Neural cell (in vitro differentiated cells): ENCODE data around the gene ATL1. TPM values are rescaled to one million over a fixed set of nuclear protein-coding genes. Genes with fewer than 3 reads are reported as not detected.

Experiments
- H2AFZ ChIP-seq: fragments of 200-600, 300-800 bp; sonication (generic), shearing (Covaris generic); 2 replicates; pipeline ENCODE4 v1.6.0; 2014; ENCODE audit warnings: low read depth, mild to moderate bottlenecking, antibody characterized with exemption, low read length, moderate library complexity
- H3F3A ChIP-seq: fragments of 200-600 bp; shearing (Covaris generic); 2 replicates; pipeline ENCODE4 v1.6.1; 2016; ENCODE audit warnings: mild to moderate bottlenecking, moderate library complexity, mixed read lengths, antibody characterized with exemption, low read length; ENCODE audit not compliant: insufficient read depth, poor library complexity, severe bottlenecking
- H3K27ac ChIP-seq: fragments of 200-600, 300-800 bp; sonication (generic), shearing (Covaris generic); 2 replicates; pipeline ENCODE4 v1.5.1; 2014; ENCODE audit warnings: mild to moderate bottlenecking, low read length, moderate library complexity
- H3K27me3 ChIP-seq: fragments of 300-800, 200-600 bp; sonication (generic), shearing (Covaris generic); 2 replicates; pipeline ENCODE4 v1.6.0; 2014; ENCODE audit warnings: mild to moderate bottlenecking, low read depth, low read length, moderate library complexity; ENCODE audit not compliant: insufficient read depth
- H3K36me3 ChIP-seq: fragments of 300-800, 200-600 bp; sonication (generic), shearing (Covaris generic); 2 replicates; pipeline ENCODE4 v1.5.1; 2014; ENCODE audit warnings: mild to moderate bottlenecking, antibody characterized with exemption, low read length, moderate library complexity; ENCODE audit not compliant: insufficient read depth
- H3K4me2 ChIP-seq: fragments of 300-800, 200-600 bp; sonication (generic), shearing (Covaris generic); 2 replicates; pipeline ENCODE4 v1.6.0; 2014; ENCODE audit warnings: mild to moderate bottlenecking, low read length
- H3K4me3 ChIP-seq: fragments of 300-800, 200-600 bp; sonication (generic), shearing (Covaris generic); 2 replicates; pipeline ENCODE4 v1.5.1; 2014; ENCODE audit warnings: mild to moderate bottlenecking, low read length, moderate library complexity
- H3K79me2 ChIP-seq: fragments of 200-600 bp; shearing (Covaris generic); replicated peaks from 2 replicates; pipeline ENCODE4 v1.6.0; 2014; ENCODE audit warnings: mild to moderate bottlenecking, low read length, moderate library complexity; ENCODE audit not compliant: insufficient read depth
- H3K9ac ChIP-seq: fragments of 300-800, 200-600 bp; sonication (generic), shearing (Covaris generic); 2 replicates; pipeline ENCODE4 v1.6.1; 2016; ENCODE audit warnings: mild to moderate bottlenecking, low read length, mixed read lengths
- H3K9me2 ChIP-seq: fragments of 200-600 bp; shearing (Covaris generic); 2 replicates; pipeline ENCODE4 v1.6.1; 2016; ENCODE audit warnings: mild to moderate bottlenecking, low read length, mixed read lengths; ENCODE audit not compliant: insufficient read depth
- H3K9me3 ChIP-seq: fragments of 200-600, 300-800 bp; sonication (generic), shearing (Covaris generic); 2 replicates; pipeline ENCODE4 v1.6.1; 2016; ENCODE audit warnings: mild to moderate bottlenecking, mixed run types, low read length, moderate library complexity, mixed read lengths
- H4K20me1 ChIP-seq: fragments of 200-600 bp; shearing (Covaris generic); 2 replicates; pipeline ENCODE4 v1.6.1; 2016; ENCODE audit warnings: mild to moderate bottlenecking, mixed run types; ENCODE audit not compliant: insufficient read depth
- EP300 ChIP-seq: fragments of 450-650 bp; conservative IDR thresholded peaks from 2 replicates; pipeline ENCODE4 v1.6.1; 2014; ENCODE audit warnings: antibody characterized with exemption, mild to moderate bottlenecking, moderate library complexity; ENCODE audit not compliant: poor library complexity, severe bottlenecking
- EZH2 ChIP-seq: fragments of 200-600, 300-800 bp; shearing (Covaris generic), sonication (generic); IDR thresholded peaks from 2 replicates; pipeline ENCODE4 v1.6.1; 2014; ENCODE audit warnings: antibody characterized with exemption, low read length, borderline replicate concordance, mild to moderate bottlenecking; ENCODE audit not compliant: insufficient read depth, poor library complexity, severe bottlenecking
- MXI1 ChIP-seq: fragments of 450-650 bp; conservative IDR thresholded peaks from 2 replicates; pipeline ENCODE4 v1.6.1; 2014; ENCODE audit warnings: antibody characterized with exemption, mild to moderate bottlenecking; ENCODE audit not compliant: poor library complexity, severe bottlenecking
- POLR2AphosphoS5 ChIP-seq: IDR thresholded peaks from 2 replicates; pipeline ENCODE4 v1.6.1; 2012
- RAD21 ChIP-seq: fragments of 450-650 bp; conservative IDR thresholded peaks from 2 replicates; pipeline ENCODE4 v1.6.1; 2014; ENCODE audit warnings: antibody characterized with exemption, mild to moderate bottlenecking, moderate library complexity
- SMC3 ChIP-seq: fragments of 450-650 bp; conservative IDR thresholded peaks from 2 replicates; pipeline ENCODE4 v1.6.1; 2014; ENCODE audit warnings: antibody characterized with exemption, mild to moderate bottlenecking, moderate library complexity; ENCODE audit not compliant: poor library complexity
- TAF1 ChIP-seq: IDR thresholded peaks from 2 replicates; pipeline ENCODE4 v1.6.1; 2012; ENCODE audit warnings: low read depth
- polyA plus RNA-seq: library from polyadenylated mRNA; depleted of rRNA; stranded (reverse); fragments of >200 nt; gene quantifications from 2 replicates; pipeline ENCODE4 v1.2.3, GENCODE V29; 2014
- TF ChIP-seq, protein P1 (sequence below): fragments of 450-650 bp; IDR thresholded peaks from 2 replicates; pipeline ENCODE4 v1.5.1; 2014; ENCODE audit warnings: antibody characterized with exemption, mild to moderate bottlenecking, moderate library complexity; ENCODE audit not compliant: poor library complexity, severe bottlenecking
- TF ChIP-seq, protein P2 (sequence below): IDR thresholded peaks from 2 replicates; pipeline ENCODE4 v1.6.1; 2012; ENCODE audit warnings: borderline replicate concordance

The ATL1 gene
- polyA plus RNA-seq, 1 donor from 2014 or later: 70.4 TPM

DNA sequence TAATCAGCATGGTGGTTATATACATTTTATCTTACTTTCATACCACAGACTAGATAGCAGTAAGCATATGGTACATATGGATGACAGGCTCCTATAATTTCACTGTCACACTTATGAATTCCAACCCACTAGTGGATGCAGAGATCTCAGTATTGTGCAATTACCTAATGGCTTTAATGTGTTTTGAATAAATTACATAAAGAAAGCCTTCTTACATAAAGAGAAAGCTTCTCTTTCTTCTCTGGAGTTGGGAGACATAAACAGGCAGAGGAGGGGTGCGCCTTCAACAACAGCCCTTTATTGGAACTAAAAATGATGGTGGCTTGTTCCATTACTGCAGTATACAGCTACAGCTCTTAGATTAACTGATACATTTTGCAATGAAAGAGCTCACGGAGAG is 55.6 kb downstream of the ATL1 start:
- Histone ChIP-seq H3K9me3 (no peaks in the 10 kb centered on the region), H3K27ac (no peak overlapping the region), H3K79me2 (no peaks in the 10 kb centered on the region), H3K4me3 (no peak overlapping the region), H3F3A (no peaks in the 10 kb centered on the region), H4K20me1 (no peaks in the 10 kb centered on the region), H3K9ac (no peak overlapping the region), H2AFZ (no peak overlapping the region), H3K36me3 (peaks cover 14% of the 10 kb centered on the region), H3K9me2 (no peaks in the 10 kb centered on the region), H3K27me3 (no peaks in the 10 kb centered on the region), H3K4me2 (no peak overlapping the region)
- TF ChIP-seq, protein P1, sequence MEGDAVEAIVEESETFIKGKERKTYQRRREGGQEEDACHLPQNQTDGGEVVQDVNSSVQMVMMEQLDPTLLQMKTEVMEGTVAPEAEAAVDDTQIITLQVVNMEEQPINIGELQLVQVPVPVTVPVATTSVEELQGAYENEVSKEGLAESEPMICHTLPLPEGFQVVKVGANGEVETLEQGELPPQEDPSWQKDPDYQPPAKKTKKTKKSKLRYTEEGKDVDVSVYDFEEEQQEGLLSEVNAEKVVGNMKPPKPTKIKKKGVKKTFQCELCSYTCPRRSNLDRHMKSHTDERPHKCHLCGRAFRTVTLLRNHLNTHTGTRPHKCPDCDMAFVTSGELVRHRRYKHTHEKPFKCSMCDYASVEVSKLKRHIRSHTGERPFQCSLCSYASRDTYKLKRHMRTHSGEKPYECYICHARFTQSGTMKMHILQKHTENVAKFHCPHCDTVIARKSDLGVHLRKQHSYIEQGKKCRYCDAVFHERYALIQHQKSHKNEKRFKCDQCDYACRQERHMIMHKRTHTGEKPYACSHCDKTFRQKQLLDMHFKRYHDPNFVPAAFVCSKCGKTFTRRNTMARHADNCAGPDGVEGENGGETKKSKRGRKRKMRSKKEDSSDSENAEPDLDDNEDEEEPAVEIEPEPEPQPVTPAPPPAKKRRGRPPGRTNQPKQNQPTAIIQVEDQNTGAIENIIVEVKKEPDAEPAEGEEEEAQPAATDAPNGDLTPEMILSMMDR: no peak
- TF ChIP-seq EP300: no peak
- no peak for TF ChIP-seq TAF1
- no peak for TF ChIP-seq POLR2AphosphoS5
- TF ChIP-seq MXI1: no peak
- no peak for TF ChIP-seq SMC3
- no peak for TF ChIP-seq EZH2
- TF ChIP-seq, protein P2, sequence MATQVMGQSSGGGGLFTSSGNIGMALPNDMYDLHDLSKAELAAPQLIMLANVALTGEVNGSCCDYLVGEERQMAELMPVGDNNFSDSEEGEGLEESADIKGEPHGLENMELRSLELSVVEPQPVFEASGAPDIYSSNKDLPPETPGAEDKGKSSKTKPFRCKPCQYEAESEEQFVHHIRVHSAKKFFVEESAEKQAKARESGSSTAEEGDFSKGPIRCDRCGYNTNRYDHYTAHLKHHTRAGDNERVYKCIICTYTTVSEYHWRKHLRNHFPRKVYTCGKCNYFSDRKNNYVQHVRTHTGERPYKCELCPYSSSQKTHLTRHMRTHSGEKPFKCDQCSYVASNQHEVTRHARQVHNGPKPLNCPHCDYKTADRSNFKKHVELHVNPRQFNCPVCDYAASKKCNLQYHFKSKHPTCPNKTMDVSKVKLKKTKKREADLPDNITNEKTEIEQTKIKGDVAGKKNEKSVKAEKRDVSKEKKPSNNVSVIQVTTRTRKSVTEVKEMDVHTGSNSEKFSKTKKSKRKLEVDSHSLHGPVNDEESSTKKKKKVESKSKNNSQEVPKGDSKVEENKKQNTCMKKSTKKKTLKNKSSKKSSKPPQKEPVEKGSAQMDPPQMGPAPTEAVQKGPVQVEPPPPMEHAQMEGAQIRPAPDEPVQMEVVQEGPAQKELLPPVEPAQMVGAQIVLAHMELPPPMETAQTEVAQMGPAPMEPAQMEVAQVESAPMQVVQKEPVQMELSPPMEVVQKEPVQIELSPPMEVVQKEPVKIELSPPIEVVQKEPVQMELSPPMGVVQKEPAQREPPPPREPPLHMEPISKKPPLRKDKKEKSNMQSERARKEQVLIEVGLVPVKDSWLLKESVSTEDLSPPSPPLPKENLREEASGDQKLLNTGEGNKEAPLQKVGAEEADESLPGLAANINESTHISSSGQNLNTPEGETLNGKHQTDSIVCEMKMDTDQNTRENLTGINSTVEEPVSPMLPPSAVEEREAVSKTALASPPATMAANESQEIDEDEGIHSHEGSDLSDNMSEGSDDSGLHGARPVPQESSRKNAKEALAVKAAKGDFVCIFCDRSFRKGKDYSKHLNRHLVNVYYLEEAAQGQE: no peak
- TF ChIP-seq RAD21: no peak

DNA sequence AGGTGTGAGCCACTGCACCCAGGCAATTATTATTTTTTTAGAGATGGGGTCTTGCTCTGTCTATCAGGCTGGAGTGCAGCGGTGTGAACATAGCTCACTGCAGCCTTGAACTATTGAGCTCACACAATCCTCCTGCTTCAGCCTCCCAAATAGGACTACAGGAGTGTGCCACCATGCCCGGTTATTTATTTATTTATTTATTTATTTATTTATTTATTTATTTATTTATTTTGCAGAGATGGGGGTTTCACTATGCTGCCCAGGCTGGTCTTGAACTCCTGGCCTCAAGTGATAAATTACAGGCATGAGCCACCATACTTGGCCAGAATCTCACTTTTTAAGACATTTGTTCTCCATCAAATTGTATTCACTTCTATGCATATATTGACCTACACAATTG is 56.3 kb downstream of the ATL1 start:
- Histone ChIP-seq H3K9me2 (no peaks in the 10 kb centered on the region), H3K27ac (no peak overlapping the region), H3K27me3 (no peaks in the 10 kb centered on the region), H3K36me3 (peaks cover 14% of the 10 kb centered on the region), H3F3A (no peaks in the 10 kb centered on the region), H2AFZ (no peak overlapping the region), H3K9ac (no peak overlapping the region), H3K4me3 (no peak overlapping the region), H4K20me1 (no peaks in the 10 kb centered on the region), H3K4me2 (no peak overlapping the region), H3K79me2 (no peaks in the 10 kb centered on the region), H3K9me3 (no peaks in the 10 kb centered on the region)
- TF ChIP-seq, protein P1: no peak
- TF ChIP-seq EZH2: no peak
- TF ChIP-seq, protein P2: no peak
- no peak for TF ChIP-seq SMC3
- no peak for TF ChIP-seq TAF1
- TF ChIP-seq RAD21: no peak
- TF ChIP-seq POLR2AphosphoS5: no peak
